HepG2 (cell line): ENCODE measurements around the gene CHRNB1. TPM values are rescaled to one million over a fixed set of nuclear protein-coding genes. Genes with fewer than 3 reads are reported as not detected.

Experiments used
- ATAC-seq: fragments of 200-7000 bp; cut with Tn5 transposase; 3 replicates; pipeline ENCODE4 v1.9.1; 2020; ENCODE audit warnings: mild to moderate bottlenecking, moderate library complexity
- BruUV-seq: library from RNA; stranded (reverse); fragments of 400-500 nt; replicated peaks from 2 replicates; lab custom pipeline; 2021; lab: Mats Ljungman, UMichigan
- CTCF ChIA-PET: fragments of 300-600 bp; formaldehyde crosslinking; extraction: SDS; loops from one replicate; lab custom pipeline; 2021; ENCODE audit warnings: low total read pairs, inconsistent platforms, low intra/inter-chr PET ratio; lab: Yijun Ruan, JAX
- POLR2A ChIA-PET: fragments of 350-600 bp; sonication (Branson Sonifier 250); formaldehyde crosslinking; loops from one replicate; lab custom pipeline; 2020; ENCODE audit warnings: antibody characterized with exemption, inconsistent platforms; lab: Yijun Ruan, JAX
- DNase-seq: peaks from one replicate; pipeline ENCODE4 v3.0.0-alpha.2; 2015; ENCODE audit warnings: low spot score
- FAIRE-seq: peaks from 3 replicates; lab custom pipeline; 2011; peaks lifted over from hg19 to GRCh38; lab: Jason Lieb, UNC
- H2AFZ ChIP-seq: one replicate; pipeline ENCODE4 v1.6.1; 2011; ENCODE audit warnings: low read length, inconsistent platforms
- H3K27ac ChIP-seq: fragments of 300-600 bp; 3 replicates; pipeline ENCODE4 v1.8.0; 2011; ENCODE audit warnings: mixed run types, mild to moderate bottlenecking, mixed read lengths, low read length, inconsistent platforms; ENCODE audit not compliant: insufficient read depth; ENCODE audit errors: extremely low read length
- H3K27me3 ChIP-seq, 2 experiments: fragments of 200-600 bp in 1 of 2; 2 replicates in 1 of 2; 3 replicates in 1 of 2; pipeline versions ENCODE4 v1.6.0 to v1.8.0; 2011; ENCODE audit warnings: low read length in 2 of 2, mild to moderate bottlenecking in 2 of 2, moderate library complexity in 2 of 2, inconsistent platforms in 1 of 2; ENCODE audit not compliant: insufficient read depth in 2 of 2, control insufficient read depth in 1 of 2
- H3K36me3 ChIP-seq, 2 experiments: fragments of 200-600 bp in 1 of 2; replicated peaks in 1 of 2; 2 replicates in 1 of 2; 3 replicates in 1 of 2; pipeline versions ENCODE4 v1.5.1 to v1.8.0; 2011; ENCODE audit warnings: low read length in 2 of 2, inconsistent platforms in 1 of 2; ENCODE audit not compliant: insufficient read depth in 2 of 2, control insufficient read depth in 1 of 2
- H3K4me1 ChIP-seq: 2 replicates; pipeline ENCODE4 v1.5.1; 2012; ENCODE audit warnings: low read length, inconsistent platforms; ENCODE audit not compliant: insufficient read depth
- H3K4me2 ChIP-seq: 2 replicates; pipeline ENCODE4 v1.6.0; 2011; ENCODE audit warnings: low read depth, low read length, inconsistent platforms
- H3K4me3 ChIP-seq, 3 experiments: fragments of 200-600 bp in 1 of 3; sonication (generic), shearing (Covaris generic) in 1 of 3; replicated peaks in 1 of 3; 2 replicates each; pipeline ENCODE4 v1.5.1; 2011 to 2016; ENCODE audit warnings: low read length in 3 of 3, inconsistent platforms in 2 of 3, low read depth in 2 of 3, mild to moderate bottlenecking in 2 of 3, control low read depth in 1 of 3, mixed read lengths in 1 of 3; ENCODE audit not compliant: insufficient read depth in 1 of 3
- H3K79me2 ChIP-seq: one replicate; pipeline ENCODE4 v1.6.1; 2011; ENCODE audit warnings: low read length, inconsistent platforms; ENCODE audit not compliant: insufficient read depth
- H3K9ac ChIP-seq: 2 replicates; pipeline ENCODE4 v1.6.0; 2011; ENCODE audit warnings: mild to moderate bottlenecking, low read depth, low read length, inconsistent platforms; ENCODE audit not compliant: insufficient read depth
- H3K9me3 ChIP-seq: 2 replicates; pipeline ENCODE4 v1.5.1; 2012; ENCODE audit warnings: mild to moderate bottlenecking, low read length
- H4K20me1 ChIP-seq: 2 replicates; pipeline ENCODE4 v1.6.0; 2011; ENCODE audit warnings: inconsistent platforms, mild to moderate bottlenecking, low read length, moderate library complexity; ENCODE audit not compliant: insufficient read depth
- AHDC1 ChIP-seq: sonication (generic); formaldehyde crosslinking; IDR thresholded peaks from 2 replicates; pipeline ENCODE4 v1.5.1; 2020; ENCODE audit warnings: mild to moderate bottlenecking, missing genetic modification reagents, borderline replicate concordance
- AHR ChIP-seq: IDR thresholded peaks from 2 replicates; pipeline ENCODE4 v1.6.1; 2018; ENCODE audit warnings: missing genetic modification reagents, missing compliant biosample characterization
- SIN3B ChIP-seq: fragments of 150-350 bp; IDR thresholded peaks from 2 replicates; pipeline ENCODE4 v1.6.1; 2014; ENCODE audit warnings: low read length
- ZNF136 ChIP-seq: sonication (generic); formaldehyde crosslinking; IDR thresholded peaks from 2 replicates; pipeline ENCODE4 v1.8.1; 2022; ENCODE audit warnings: low read depth, mild to moderate bottlenecking, moderate library complexity, missing genetic modification reagents
- ZNF331 ChIP-seq: sonication (generic); formaldehyde crosslinking; IDR thresholded peaks from 2 replicates; pipeline ENCODE4 v1.4.0; 2020; ENCODE audit warnings: missing genetic modification reagents
- ZNF354B ChIP-seq: sonication (generic); formaldehyde crosslinking; IDR thresholded peaks from 2 replicates; pipeline ENCODE4 v1.8.0; 2022; ENCODE audit warnings: mild to moderate bottlenecking, missing genetic modification reagents
- ZNF446 ChIP-seq: sonication (generic); formaldehyde crosslinking; IDR thresholded peaks from 2 replicates; pipeline ENCODE4 v1.5.0; 2020; ENCODE audit warnings: mild to moderate bottlenecking, missing genetic modification reagents
- ZNF746 ChIP-seq: sonication (generic); formaldehyde crosslinking; IDR thresholded peaks from 2 replicates; pipeline ENCODE4 v1.8.0; 2022; ENCODE audit warnings: mild to moderate bottlenecking, missing genetic modification reagents
- ZZZ3 ChIP-seq: sonication (generic); formaldehyde crosslinking; IDR thresholded peaks from 2 replicates; pipeline ENCODE4 v1.4.0; 2020; ENCODE audit warnings: missing genetic modification reagents, mild to moderate bottlenecking, borderline replicate concordance
- WGBS: methylation state at CpG from one replicate; pipeline ENCODE4 v1.1.6; 2017; ENCODE audit warnings: low lambda C conversion rate; 5-methylcytosine and 5-hydroxymethylcytosine counted together
- in situ Hi-C: cut with HindIII; loops from 2 replicates; pipeline ENCODE4 v1.10.0; 2017; ENCODE audit warnings: low pct_unique_long_range_greater_than_20kb; ENCODE audit not compliant: extremely low pct_ligation_motif_present
- intact Hi-C: fragments of 100-400 bp; cut with micrococcal nuclease; formaldehyde crosslinking; loops from one replicate; pipeline ENCODE4 v1.10.0; 2022; ENCODE audit not compliant: unreplicated experiment
- polyA plus RNA-seq, 8 experiments: library from polyadenylated mRNA; depleted of rRNA in 3 of 8; stranded (reverse) in 7 of 8; unstranded in 1 of 8; fragments of >200 nt; fragmentation: Illumina TruSeq in 4 of 8; extraction: Trizol in 4 of 8; gene quantifications; 2 replicates each; pipeline versions ENCODE4 v1.2.1 to v1.2.3, GENCODE V29; 2011 to 2016; ENCODE audit warnings: low read depth in 4 of 8, missing spikeins in 1 of 8, mixed read lengths in 1 of 8; ENCODE audit not compliant: insufficient read depth in 1 of 8
- total RNA-seq, 5 experiments: library from RNA; depleted of rRNA; stranded (reverse); fragments of >200 nt; fragmentation: Illumina TruSeq; extraction: Trizol; gene quantifications; 2 replicates each; pipeline ENCODE4 v1.2.3, GENCODE V29; 2016; ENCODE audit warnings: low read depth in 1 of 5
- TF ChIP-seq, protein P1 (sequence below): sonication (generic); formaldehyde crosslinking; IDR thresholded peaks from 2 replicates; pipeline ENCODE4 v1.4.0; 2020; ENCODE audit warnings: missing genetic modification reagents
- TF ChIP-seq, protein P2 (sequence below): sonication (generic); formaldehyde crosslinking; IDR thresholded peaks from 2 replicates; pipeline ENCODE4 v1.5.0; 2020; ENCODE audit warnings: missing genetic modification reagents

CHRNB1 gene
- total and polyA plus RNA-seq, 2 of the 13 experiments (the other 11 are each of a cell fraction or from before 2014, with no cell fraction given) = 5.4 to 33.7 TPM

- TF ChIP-seq, protein P1, sequence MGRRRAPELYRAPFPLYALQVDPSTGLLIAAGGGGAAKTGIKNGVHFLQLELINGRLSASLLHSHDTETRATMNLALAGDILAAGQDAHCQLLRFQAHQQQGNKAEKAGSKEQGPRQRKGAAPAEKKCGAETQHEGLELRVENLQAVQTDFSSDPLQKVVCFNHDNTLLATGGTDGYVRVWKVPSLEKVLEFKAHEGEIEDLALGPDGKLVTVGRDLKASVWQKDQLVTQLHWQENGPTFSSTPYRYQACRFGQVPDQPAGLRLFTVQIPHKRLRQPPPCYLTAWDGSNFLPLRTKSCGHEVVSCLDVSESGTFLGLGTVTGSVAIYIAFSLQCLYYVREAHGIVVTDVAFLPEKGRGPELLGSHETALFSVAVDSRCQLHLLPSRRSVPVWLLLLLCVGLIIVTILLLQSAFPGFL = no peak
- TF ChIP-seq ZNF331 (CRISPR knock-in tag) = no peak
- TF ChIP-seq ZNF746 (CRISPR knock-in tag) = no peak
- TF ChIP-seq AHR (CRISPR knock-in tag) = no peak
- no peak for TF ChIP-seq ZNF136 (CRISPR knock-in tag)
- no peak for TF ChIP-seq ZNF446
Observed at GRCh38 chr17:7479213-7480088, 34.6 kb downstream of the CHRNB1 start, which contains the start of gene ZBTB4 (continued).

DNA sequence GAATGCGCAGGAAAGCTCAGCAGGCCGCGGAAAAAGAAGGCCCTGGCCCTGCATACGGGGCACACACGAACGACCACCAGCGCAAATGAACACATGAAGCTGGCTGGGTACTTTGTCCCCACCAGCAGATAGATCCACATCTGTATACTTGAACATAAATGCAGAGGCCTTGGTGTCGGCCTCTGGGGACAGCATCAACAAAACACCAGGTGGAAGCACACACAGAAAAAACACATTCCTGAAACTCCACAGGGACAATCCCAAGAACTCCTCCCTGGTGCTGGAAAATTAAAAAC, 35.2 kb downstream of the CHRNB1 start:
- peak overlapping the region; percentile 75 for H3K27ac ChIP-seq
- H3K9ac ChIP-seq = peak overlapping the region; percentile 67
- ChIA-PET POLR2A (interaction anchor here (0.9 to 3.5 kb wide), 8 partner anchors 8 to 104 kb away, joined by 3 to 35 read pairs (median 6); partner anchors contain the start of genes CD68, CHRNB1, MPDU1 and PLSCR3), CTCF (no interaction called here)
- H2AFZ ChIP-seq = no peak overlapping the region
- H3K4me2 ChIP-seq = peak overlapping the region; percentile 75
- H3K79me2 ChIP-seq = peaks cover 44% of the 10 kb centered on the region
- H3K4me1 ChIP-seq = peaks cover 68% of the 10 kb centered on the region
- no peaks in the 10 kb centered on the region for H3K36me3 ChIP-seq
- H3K9me3 ChIP-seq = no peaks in the 10 kb centered on the region
- peaks cover 27% of the 10 kb centered on the region for H4K20me1 ChIP-seq
- in situ Hi-C loops = no loop called here
- 0% methylated on average over 4 of the region's 8 CpGs for WGBS
- no peak for FAIRE-seq
- ATAC-seq = no peak
- H3K4me3 ChIP-seq = peak overlapping the region; percentile 69 to 86 (median 79)
- intact Hi-C loops = loop anchor here (5.0 kb wide), 3 partner anchors 33 to 123 kb away; partner anchors contain the start of genes CHRNB1, TMEM256 and TMEM95
- BruUV-seq = no TSS peak
- H3K27me3 ChIP-seq = no peaks in the 10 kb centered on the region; a peak in 2 of 5 replicates
- DNase-seq = no peak
- TF ChIP-seq ZNF354B (CRISPR knock-in tag) (no peak), ZZZ3 (CRISPR knock-in tag) (no peak), SIN3B (no peak), AHDC1 (CRISPR knock-in tag) (0 out of 2 replicates have a peak, but pooled peaks have one; percentile 9)
- TF ChIP-seq, protein P2, sequence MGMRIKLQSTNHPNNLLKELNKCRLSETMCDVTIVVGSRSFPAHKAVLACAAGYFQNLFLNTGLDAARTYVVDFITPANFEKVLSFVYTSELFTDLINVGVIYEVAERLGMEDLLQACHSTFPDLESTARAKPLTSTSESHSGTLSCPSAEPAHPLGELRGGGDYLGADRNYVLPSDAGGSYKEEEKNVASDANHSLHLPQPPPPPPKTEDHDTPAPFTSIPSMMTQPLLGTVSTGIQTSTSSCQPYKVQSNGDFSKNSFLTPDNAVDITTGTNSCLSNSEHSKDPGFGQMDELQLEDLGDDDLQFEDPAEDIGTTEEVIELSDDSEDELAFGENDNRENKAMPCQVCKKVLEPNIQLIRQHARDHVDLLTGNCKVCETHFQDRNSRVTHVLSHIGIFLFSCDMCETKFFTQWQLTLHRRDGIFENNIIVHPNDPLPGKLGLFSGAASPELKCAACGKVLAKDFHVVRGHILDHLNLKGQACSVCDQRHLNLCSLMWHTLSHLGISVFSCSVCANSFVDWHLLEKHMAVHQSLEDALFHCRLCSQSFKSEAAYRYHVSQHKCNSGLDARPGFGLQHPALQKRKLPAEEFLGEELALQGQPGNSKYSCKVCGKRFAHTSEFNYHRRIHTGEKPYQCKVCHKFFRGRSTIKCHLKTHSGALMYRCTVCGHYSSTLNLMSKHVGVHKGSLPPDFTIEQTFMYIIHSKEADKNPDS (CRISPR knock-in tag) = 0 out of 2 replicates have a peak, but pooled peaks have one; percentile 41
